Activated CD4-positive, alpha-beta memory T cell treated with anti-CD3 and anti-CD28 coated beads, Interleukin-2, amount 10 ng/mL, durations not matched to agents 7 days and 5 days (primary cell): Measurements from ENCODE around the gene URM1. TPM values are rescaled to one million over a fixed set of nuclear protein-coding genes. Genes with fewer than 3 reads are reported as not detected.
A peak's percentile ranks its signal among the peaks of the same experiment; 100 is the strongest.
"Not testable (repeated sequence)": the region's sequence is repeated elsewhere in the genome, so short reads cannot be mapped to it uniquely, and the experiment has no call there.

ENCODE experiments used
- CTCF ChIA-PET: fragments of 350-600 bp; sonication (Branson Sonifier 250); formaldehyde crosslinking; loops from one replicate; lab custom pipeline; 2021; ENCODE audit warnings: antibody characterized with exemption, inconsistent platforms; lab: Charles Lee
- POLR2A ChIA-PET: fragments of 350-600 bp; sonication (Branson Sonifier 250); formaldehyde crosslinking; loops from one replicate; lab custom pipeline; 2021; ENCODE audit warnings: antibody characterized with exemption; lab: Charles Lee
- DNase-seq: peaks from one replicate; pipeline ENCODE4 v3.0.0-alpha.2; 2020
- H3K27ac Mint-ChIP-seq: one replicate; pipeline ENCODE4 v1.8.0; 2021; ENCODE audit warnings: mild to moderate bottlenecking, mixed read lengths
- H3K27me3 Mint-ChIP-seq: one replicate; pipeline ENCODE4 v1.8.0; 2021; ENCODE audit warnings: mixed read lengths
- H3K36me3 Mint-ChIP-seq: one replicate; pipeline ENCODE4 v1.8.0; 2021; ENCODE audit warnings: low read depth, mixed read lengths
- H3K4me1 Mint-ChIP-seq: one replicate; pipeline ENCODE4 v1.8.0; 2021; ENCODE audit warnings: mixed read lengths
- H3K4me3 Mint-ChIP-seq: one replicate; pipeline ENCODE4 v1.8.0; 2021; ENCODE audit warnings: mild to moderate bottlenecking, mixed read lengths
- H3K9me3 Mint-ChIP-seq: one replicate; pipeline ENCODE4 v1.8.0; 2021; ENCODE audit warnings: mixed read lengths
- total RNA-seq, 2 experiments: library from RNA; stranded (reverse); gene quantifications; one replicate each; pipeline ENCODE4 v1.2.3, GENCODE V29; 2021

The URM1 gene
- total RNA-seq, 2 experiments from 2014 or later = 62.8 to 64.3 TPM

- no peaks in the 10 kb centered on the region for H3K4me1 Mint-ChIP-seq
- ChIA-PET CTCF (no interaction called here), POLR2A (no interaction called here)
- H3K36me3 Mint-ChIP-seq = no peaks in the 10 kb centered on the region
- H3K27ac Mint-ChIP-seq = no peak overlapping the region
- DNase-seq = no peak
- H3K4me3 Mint-ChIP-seq = no peak overlapping the region
- peaks cover 31% of the 10 kb centered on the region for H3K27me3 Mint-ChIP-seq
- H3K9me3 Mint-ChIP-seq = no peaks in the 10 kb centered on the region
These were observed 34.6 kb downstream of the URM1 start for GRCh38 chr9:128405780-128406171.

- H3K27ac Mint-ChIP-seq = no peak overlapping the region
- CTCF ChIA-PET = interaction anchor here (1.5 to 1.8 kb wide), 2 partner anchors 13 to 45 kb away, joined by 4 to 9 read pairs; no protein-coding TSS in a partner anchor
- H3K4me1 Mint-ChIP-seq = no peaks in the 10 kb centered on the region
- H3K9me3 Mint-ChIP-seq = no peaks in the 10 kb centered on the region
- no peak overlapping the region for H3K4me3 Mint-ChIP-seq
- no peak for DNase-seq
- POLR2A ChIA-PET = no interaction called here
- no peaks in the 10 kb centered on the region for H3K36me3 Mint-ChIP-seq
- H3K27me3 Mint-ChIP-seq = peaks cover 34% of the 10 kb centered on the region
These were observed 35.7 kb downstream of the URM1 start for GRCh38 chr9:128406848-128407391.

GRCh38 chr9:128408963-128409431, 37.8 kb downstream of the URM1 start:
- H3K4me1 Mint-ChIP-seq = peaks cover 2% of the 10 kb centered on the region
- POLR2A ChIA-PET = no interaction called here
- no peaks in the 10 kb centered on the region for H3K36me3 Mint-ChIP-seq
- no peaks in the 10 kb centered on the region for H3K9me3 Mint-ChIP-seq
- no peak for DNase-seq
- no peak overlapping the region for H3K4me3 Mint-ChIP-seq
- peaks cover 33% of the 10 kb centered on the region for H3K27me3 Mint-ChIP-seq
- no peak overlapping the region for H3K27ac Mint-ChIP-seq
- CTCF ChIA-PET = interaction anchor here (1.3 to 3.4 kb wide), 2 partner anchors 11 to 47 kb away, joined by 6 to 12 read pairs; no protein-coding TSS in a partner anchor

- Mint-ChIP-seq H3K4me1 (peaks cover 2% of the 10 kb centered on the region), H3K27ac (no peak overlapping the region), H3K27me3 (peaks cover 34% of the 10 kb centered on the region), H3K4me3 (no peak overlapping the region), H3K9me3 (no peaks in the 10 kb centered on the region), H3K36me3 (no peaks in the 10 kb centered on the region)
- DNase-seq = no peak
- ChIA-PET CTCF (interaction anchor here (1.3 to 3.4 kb wide), 2 partner anchors 10 to 47 kb away, joined by 6 to 12 read pairs; no protein-coding TSS in a partner anchor), POLR2A (no interaction called here)
These were observed 38.3 kb downstream of the URM1 start for GRCh38 chr9:128409450-128409849.

GRCh38 chr9:128409978-128410377, 38.8 kb downstream of the URM1 start:
- Mint-ChIP-seq H3K27ac (no peak overlapping the region), H3K27me3 (peaks cover 39% of the 10 kb centered on the region), H3K4me3 (no peak overlapping the region), H3K4me1 (peaks cover 2% of the 10 kb centered on the region), H3K9me3 (no peaks in the 10 kb centered on the region), H3K36me3 (no peaks in the 10 kb centered on the region)
- DNase-seq = no peak
- ChIA-PET POLR2A (interaction anchor here (2.0 kb wide), 1 partner anchor 11 kb away, joined by 6 read pairs; the partner anchor contains the start of gene CERCAM), CTCF (interaction anchor here (0.6 to 3.4 kb wide), 3 partner anchors 10 to 48 kb away, joined by 3 to 12 read pairs (median 6); no protein-coding TSS in a partner anchor)

GRCh38 chr9:128411364-128412119, 40.4 kb downstream of the URM1 start:
- POLR2A ChIA-PET = interaction anchor here (1.0 to 2.0 kb wide), 3 partner anchors 9 to 50 kb away, joined by 3 to 6 read pairs (median 4); partner anchors contain the start of gene CERCAM
- H3K27ac Mint-ChIP-seq = no peak overlapping the region
- CTCF ChIA-PET = interaction anchor here (1.2 to 3.4 kb wide), 3 partner anchors 8 to 49 kb away, joined by 3 to 16 read pairs (median 12); no protein-coding TSS in a partner anchor

GRCh38 chr9:128412120-128412790, 41.1 kb downstream of the URM1 start:
- Mint-ChIP-seq H3K4me3 (no peak overlapping the region), H3K9me3 (no peaks in the 10 kb centered on the region), H3K36me3 (no peaks in the 10 kb centered on the region), H3K4me1 (peaks cover 2% of the 10 kb centered on the region), H3K27ac (no peak overlapping the region), H3K27me3 (peaks cover 47% of the 10 kb centered on the region)
- peak; percentile 66 for DNase-seq
- ChIA-PET CTCF (interaction anchor here (1.2 to 3.4 kb wide), 3 partner anchors 7 to 50 kb away, joined by 3 to 16 read pairs (median 12); no protein-coding TSS in a partner anchor), POLR2A (interaction anchor here (1.6 to 2.0 kb wide), 2 partner anchors 9 to 50 kb away, joined by 4 to 6 read pairs; partner anchors contain the start of gene CERCAM)

More at GRCh38 chr9:128411364-128412119, 40.4 kb downstream of the URM1 start:
- no peaks in the 10 kb centered on the region for H3K36me3 Mint-ChIP-seq
- H3K4me3 Mint-ChIP-seq = no peak overlapping the region
- H3K27me3 Mint-ChIP-seq = peaks cover 49% of the 10 kb centered on the region
- H3K9me3 Mint-ChIP-seq = no peaks in the 10 kb centered on the region
- peaks cover 2% of the 10 kb centered on the region for H3K4me1 Mint-ChIP-seq
- no peak for DNase-seq

- POLR2A ChIA-PET, H3K27ac Mint-ChIP-seq, H3K4me3 Mint-ChIP-seq, H3K4me1 Mint-ChIP-seq, H3K9me3 Mint-ChIP-seq, DNase-seq, H3K36me3 Mint-ChIP-seq: not testable (repeated sequence)
- CTCF ChIA-PET = interaction anchor here (0.8 kb wide), 1 partner anchor 52 kb away, joined by 4 read pairs; no protein-coding TSS in a partner anchor
- H3K27me3 Mint-ChIP-seq = peaks cover 45% of the 10 kb centered on the region
These were observed 42.6 kb downstream of the URM1 start for GRCh38 chr9:128413728-128414127.

- Mint-ChIP-seq H3K27ac (no peak overlapping the region), H3K4me1 (peaks cover 7% of the 10 kb centered on the region), H3K27me3 (peaks cover 50% of the 10 kb centered on the region), H3K9me3 (no peaks in the 10 kb centered on the region), H3K4me3 (no peak overlapping the region), H3K36me3 (no peaks in the 10 kb centered on the region)
- ChIA-PET POLR2A (no interaction called here), CTCF (interaction anchor here (0.8 kb wide), 1 partner anchor 52 kb away, joined by 4 read pairs; no protein-coding TSS in a partner anchor)
- DNase-seq = no peak
These were observed 43.3 kb downstream of the URM1 start for GRCh38 chr9:128414461-128414860.

GRCh38 chr9:128415281-128415680, 44.1 kb downstream of the URM1 start:
- DNase-seq = no peak
- H3K9me3 Mint-ChIP-seq = no peaks in the 10 kb centered on the region
- ChIA-PET CTCF (no interaction called here), POLR2A (no interaction called here)
- no peaks in the 10 kb centered on the region for H3K36me3 Mint-ChIP-seq
- H3K4me3 Mint-ChIP-seq = no peak overlapping the region
- H3K4me1 Mint-ChIP-seq = peaks cover 13% of the 10 kb centered on the region
- H3K27me3 Mint-ChIP-seq = peaks cover 49% of the 10 kb centered on the region
- H3K27ac Mint-ChIP-seq = no peak overlapping the region

GRCh38 chr9:128416014-128416413, 44.8 kb downstream of the URM1 start:
- Mint-ChIP-seq H3K27ac (no peak overlapping the region), H3K4me3 (no peak overlapping the region), H3K27me3 (peaks cover 46% of the 10 kb centered on the region), H3K36me3 (no peaks in the 10 kb centered on the region), H3K9me3 (no peaks in the 10 kb centered on the region), H3K4me1 (peaks cover 13% of the 10 kb centered on the region)
- ChIA-PET POLR2A (no interaction called here), CTCF (no interaction called here)
- no peak for DNase-seq

GRCh38 chr9:128416432-128417019, 45.4 kb downstream of the URM1 start:
- Mint-ChIP-seq H3K27ac (no peak overlapping the region), H3K27me3 (peaks cover 44% of the 10 kb centered on the region), H3K4me1 (peaks cover 14% of the 10 kb centered on the region), H3K9me3 (no peaks in the 10 kb centered on the region), H3K4me3 (no peak overlapping the region), H3K36me3 (no peaks in the 10 kb centered on the region)
- POLR2A ChIA-PET = no interaction called here
- DNase-seq = no peak
- CTCF ChIA-PET = no interaction called here
